LNCAP (cell line): ENCODE data around the gene DCBLD1.

Source experiments
- CTCF ChIP-seq: fragments of 450-650 bp; IDR thresholded peaks from 2 replicates; pipeline ENCODE4 v1.5.1; 2017; ENCODE audit warnings: mild to moderate bottlenecking

The DCBLD1 gene

GRCh38 chr6:117495869-117496268 lies 13.4 kb downstream of the DCBLD1 start:
- no peak for TF ChIP-seq CTCF

- no peak for TF ChIP-seq CTCF
Observed at GRCh38 chr6:117496383-117496990, 14.0 kb downstream of the DCBLD1 start.

GRCh38 chr6:117497237-117497636 lies 14.8 kb downstream of the DCBLD1 start:
- TF ChIP-seq CTCF: no peak

GRCh38 chr6:117498159-117498558 lies 15.7 kb downstream of the DCBLD1 start:
- no peak for TF ChIP-seq CTCF

- no peak for TF ChIP-seq CTCF
Observed at GRCh38 chr6:117501722-117502121, 19.2 kb downstream of the DCBLD1 start.

- TF ChIP-seq CTCF: no peak
Observed at GRCh38 chr6:117502580-117502979, 20.1 kb downstream of the DCBLD1 start.

- TF ChIP-seq CTCF: no peak
Observed at GRCh38 chr6:117503211-117503610, 20.7 kb downstream of the DCBLD1 start.
